LNCAP (cell line): Measurements from ENCODE around the gene USP32.

Experiments used
- CTCF ChIP-seq: fragments of 450-650 bp; IDR thresholded peaks from 2 replicates; pipeline ENCODE4 v1.5.1; 2017; ENCODE audit warnings: mild to moderate bottlenecking

The USP32 gene

GRCh38 chr17:60173304-60173819, 218.6 kb downstream of the USP32 start:
- no peak for TF ChIP-seq CTCF

GRCh38 chr17:60171753-60172079, 220.2 kb downstream of the USP32 start:
- no peak for TF ChIP-seq CTCF

GRCh38 chr17:60170835-60171752, 220.8 kb downstream of the USP32 start:
- no peak for TF ChIP-seq CTCF

GRCh38 chr17:60169921-60170817, 221.8 kb downstream of the USP32 start:
- no peak for TF ChIP-seq CTCF

- TF ChIP-seq CTCF = no peak
These were observed 223.3 kb downstream of the USP32 start for GRCh38 chr17:60168654-60169053.

GRCh38 chr17:60167065-60167741, 224.7 kb downstream of the USP32 start:
- no peak for TF ChIP-seq CTCF

GRCh38 chr17:60165971-60166370, 226.0 kb downstream of the USP32 start:
- TF ChIP-seq CTCF = no peak
